GM18868 (cell line): ENCODE data around the gene KIF24.
"Not testable (repeated sequence)": the region's sequence is repeated elsewhere in the genome, so short reads cannot be mapped to it uniquely, and the experiment has no call there.

Experiments
- ATAC-seq: cut with Tn5 transposase; IDR thresholded peaks from one replicate; pipeline ENCODE4 v1.9.1; 2021; ENCODE audit warnings: mild to moderate bottlenecking, moderate library complexity; ENCODE audit not compliant: unreplicated experiment

Gene KIF24

GRCh38 chr9:34332076-34332964 is 3.3 kb upstream of the KIF24 start:
- no peak for ATAC-seq

- ATAC-seq = no peak
Observed at GRCh38 chr9:34331196-34331595, 2.1 kb upstream of the KIF24 start.

- no peak for ATAC-seq
Observed at GRCh38 chr9:34328500-34328986, 525 bp downstream of the KIF24 start.

GRCh38 chr9:34326690-34327089 is 2.4 kb downstream of the KIF24 start:
- no peak for ATAC-seq

GRCh38 chr9:34322899-34323591 is 6.0 kb downstream of the KIF24 start:
- ATAC-seq = no peak

- ATAC-seq = no peak
Observed at GRCh38 chr9:34321451-34321850, 7.6 kb downstream of the KIF24 start.

- no peak for ATAC-seq
Observed at GRCh38 chr9:34318163-34318790, 10.8 kb downstream of the KIF24 start.

- no peak for ATAC-seq
Observed at GRCh38 chr9:34317436-34317835, 11.6 kb downstream of the KIF24 start.

- no peak for ATAC-seq
Observed at GRCh38 chr9:34311499-34312185, 17.4 kb downstream of the KIF24 start.

- ATAC-seq = no peak
Observed at GRCh38 chr9:34310215-34310614, 18.9 kb downstream of the KIF24 start.

GRCh38 chr9:34308316-34308715 is 20.8 kb downstream of the KIF24 start:
- not testable (repeated sequence) for ATAC-seq

- not testable (repeated sequence) for ATAC-seq
Observed at GRCh38 chr9:34301064-34301463, 28.0 kb downstream of the KIF24 start.

GRCh38 chr9:34292552-34292951 is 36.5 kb downstream of the KIF24 start:
- no peak for ATAC-seq

- ATAC-seq = no peak
Observed at GRCh38 chr9:34291423-34291822, 37.6 kb downstream of the KIF24 start.

- no peak for ATAC-seq
Observed at GRCh38 chr9:34291023-34291422, 38.0 kb downstream of the KIF24 start.

GRCh38 chr9:34289159-34289558 is 39.9 kb downstream of the KIF24 start:
- no peak for ATAC-seq

GRCh38 chr9:34282096-34282495 is 47.0 kb downstream of the KIF24 start:
- no peak for ATAC-seq

- ATAC-seq = no peak
Observed at GRCh38 chr9:34279411-34279810, 49.7 kb downstream of the KIF24 start.
